ENCODE measurements around the gene MDFIC. TPM values are rescaled to one million over a fixed set of nuclear protein-coding genes. Genes with fewer than 3 reads are reported as not detected.

The MDFIC gene
- total and polyA plus RNA-seq, 10 donors: 22.1 to 97.3 (median 50.8) TPM

- no peak overlapping the region for H3K4me3 ChIP-seq
- intact Hi-C loops (cut with DNase I; ENCODE audit: low total_unique reads): no loop called here
- TF ChIP-seq CTCF (IDR thresholded peaks at IDR 0.05 in 8 of 11, conservative IDR thresholded peaks at IDR 0.05 in 3 of 11) (no peak), POLR2AphosphoS5 (IDR thresholded peaks at IDR 0.05) (no peak), POLR2A (IDR thresholded peaks at IDR 0.05) (no peak)
- no peaks in the 10 kb centered on the region for H3K27me3 ChIP-seq (replicated peaks in 1 of 7)
- peaks cover 15 to 94% (median 56%) of the 10 kb centered on the region in 6 donors for H3K4me1 ChIP-seq
- H3K27ac ChIP-seq: no peak overlapping the region
- peaks cover 0 to 13% (median 1%) of the 10 kb centered on the region in 6 donors for H3K36me3 ChIP-seq
- no peaks in the 10 kb centered on the region for H3K9me3 ChIP-seq
- DNase-seq: no peak
Measured at GRCh38 chr7:114938785-114939184, 16.9 kb downstream of the MDFIC start.

- Histone ChIP-seq H3K9me3 (no peaks in the 10 kb centered on the region), H3K4me3 (no peak overlapping the region), H3K4me1 (peaks cover 11 to 94% (median 48%) of the 10 kb centered on the region in 6 donors), H3K27me3 (replicated peaks in 1 of 7) (no peaks in the 10 kb centered on the region), H3K36me3 (peaks cover 0 to 21% (median 4%) of the 10 kb centered on the region in 6 donors), H3K27ac (no peak overlapping the region)
- DNase-seq: no peak
- intact Hi-C loops (cut with DNase I; ENCODE audit: low total_unique reads): no loop called here
- WGBS, 5 donors: 74 to 82% (median 79%) methylated on average over 3 of the region's 3 CpGs
- TF ChIP-seq POLR2AphosphoS5 (IDR thresholded peaks at IDR 0.05) (no peak), CTCF (IDR thresholded peaks at IDR 0.05 in 8 of 11, conservative IDR thresholded peaks at IDR 0.05 in 3 of 11) (peak in 4 of 11 experiments; percentile 18 to 30 (median 26))
Measured at GRCh38 chr7:114939484-114940097, 17.7 kb downstream of the MDFIC start.

GRCh38 chr7:114940220-114940619 is 18.3 kb downstream of the MDFIC start:
- WGBS, 5 donors: 68 to 79% (median 75%) methylated on average over 3 of the region's 3 CpGs
- TF ChIP-seq POLR2A (IDR thresholded peaks at IDR 0.05): no peak
- TF ChIP-seq POLR2AphosphoS5 (IDR thresholded peaks at IDR 0.05): no peak
- no peak for TF ChIP-seq CTCF (IDR thresholded peaks at IDR 0.05 in 8 of 11, conservative IDR thresholded peaks at IDR 0.05 in 3 of 11)

GRCh38 chr7:114941692-114942091 is 19.8 kb downstream of the MDFIC start:
- WGBS, 5 donors: 78 to 94% (median 86%) methylated on average over 5 of the region's 5 CpGs
- H3K9me3 ChIP-seq: no peaks in the 10 kb centered on the region
- H3K4me3 ChIP-seq: no peak overlapping the region
- DNase-seq: no peak
- intact Hi-C loops (cut with DNase I; ENCODE audit: low total_unique reads): no loop called here
- no peaks in the 10 kb centered on the region for H3K27me3 ChIP-seq (replicated peaks in 1 of 7)
- peaks cover 0 to 38% (median 4%) of the 10 kb centered on the region in 6 donors for H3K36me3 ChIP-seq
- peak overlapping the region in 1 of 8 donors; percentile 22 for H3K27ac ChIP-seq
- TF ChIP-seq CTCF (IDR thresholded peaks at IDR 0.05 in 8 of 11, conservative IDR thresholded peaks at IDR 0.05 in 3 of 11): no peak
- no peak for TF ChIP-seq POLR2A (IDR thresholded peaks at IDR 0.05)
- no peak for TF ChIP-seq POLR2AphosphoS5 (IDR thresholded peaks at IDR 0.05)
- H3K4me1 ChIP-seq: peaks cover 0 to 86% (median 27%) of the 10 kb centered on the region in 6 donors

More at GRCh38 chr7:114940220-114940619, 18.3 kb downstream of the MDFIC start:
- H3K36me3 ChIP-seq: peaks cover 0 to 28% (median 4%) of the 10 kb centered on the region in 6 donors
- H3K27me3 ChIP-seq (replicated peaks in 1 of 7): no peaks in the 10 kb centered on the region
- no peak for DNase-seq
- no peak overlapping the region for H3K27ac ChIP-seq
- H3K9me3 ChIP-seq: no peaks in the 10 kb centered on the region
- peaks cover 9 to 92% (median 42%) of the 10 kb centered on the region in 6 donors for H3K4me1 ChIP-seq
- no peak overlapping the region for H3K4me3 ChIP-seq
- intact Hi-C loops (cut with DNase I; ENCODE audit: low total_unique reads): no loop called here
